AG08395 (cell line): ENCODE data around the gene HAAO.

ENCODE experiments used
- DNase-seq: peaks from one replicate; pipeline ENCODE4 v3.0.0; 2012; ENCODE audit warnings: mixed read lengths, low spot score

HAAO gene

GRCh38 chr2:42813763-42814162, 21.4 kb upstream of the HAAO start:
- no peak for DNase-seq

DNA sequence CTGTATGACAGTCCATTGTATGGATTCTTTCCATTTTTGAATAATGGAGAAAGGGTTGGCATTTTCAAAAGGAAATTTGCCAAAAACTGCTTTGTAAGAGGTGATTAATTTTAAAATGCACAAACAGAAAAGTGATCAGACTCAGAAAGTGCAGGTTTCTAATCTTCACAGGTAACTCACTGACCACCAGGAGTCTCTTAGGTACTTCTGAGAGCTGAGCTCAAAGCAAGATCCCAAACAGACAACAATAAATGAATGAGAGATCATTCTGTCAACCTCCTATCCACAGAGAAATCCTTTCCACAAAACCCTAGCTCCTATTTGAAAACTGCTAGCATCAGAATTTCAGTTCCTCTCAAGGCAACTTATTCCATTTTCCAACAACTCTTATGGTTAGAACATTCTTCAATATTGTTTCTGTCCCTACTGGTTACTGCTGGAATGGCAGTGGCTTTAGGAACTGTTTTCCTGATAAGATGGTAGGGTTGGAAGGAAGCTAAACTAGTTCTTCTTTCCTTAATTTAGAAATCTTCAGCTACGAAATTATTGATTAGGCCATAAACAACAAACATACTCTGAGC, 20.6 kb upstream of the HAAO start:
- no peak for DNase-seq

GRCh38 chr2:42810971-42811811, 18.8 kb upstream of the HAAO start:
- DNase-seq: peak; percentile 38

- peak; percentile 95 for DNase-seq
Measured at GRCh38 chr2:42810121-42810970, 18.0 kb upstream of the HAAO start.

GRCh38 chr2:42809819-42810120, 17.4 kb upstream of the HAAO start:
- peak; percentile 88 for DNase-seq

- no peak for DNase-seq
Measured at GRCh38 chr2:42809131-42809818, 16.9 kb upstream of the HAAO start.

DNA sequence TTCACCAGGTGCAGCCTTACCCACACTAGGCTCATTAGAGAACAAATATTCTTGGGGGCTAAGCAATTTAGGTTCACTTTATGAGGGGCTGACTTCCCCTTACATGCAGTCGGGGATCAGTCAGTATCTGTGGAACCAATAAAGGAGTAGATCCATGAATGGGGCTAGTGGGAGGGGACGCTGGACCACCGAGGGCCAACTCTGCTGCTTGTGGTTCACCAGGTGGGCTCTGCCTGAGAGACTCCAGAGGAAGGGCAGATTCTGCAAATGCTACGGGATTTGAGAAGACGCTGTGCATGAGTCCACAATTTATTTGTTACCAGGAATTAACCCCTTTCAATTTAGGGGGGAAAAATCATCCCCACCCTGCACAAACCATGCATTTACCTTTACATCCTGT, 15.9 kb upstream of the HAAO start:
- DNase-seq: no peak

DNA sequence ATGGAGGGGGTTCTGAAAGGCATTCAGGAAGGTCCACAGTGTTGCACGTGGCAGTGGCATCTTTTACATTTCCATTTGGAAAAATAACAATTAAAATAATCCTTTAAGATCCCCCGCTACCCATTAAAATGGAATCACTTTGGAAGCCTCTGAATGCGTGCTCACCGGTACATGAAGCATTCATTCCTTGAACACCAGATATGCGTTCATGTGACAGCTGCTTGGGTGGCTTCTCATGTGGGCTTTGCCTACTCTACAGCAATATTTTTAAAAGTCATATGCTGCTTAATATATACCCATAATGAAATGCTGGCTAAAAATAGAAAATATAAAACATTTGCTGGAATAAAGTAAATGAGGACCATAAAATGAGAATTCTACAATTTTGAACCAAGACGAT, 14.4 kb upstream of the HAAO start:
- no peak for DNase-seq

DNA sequence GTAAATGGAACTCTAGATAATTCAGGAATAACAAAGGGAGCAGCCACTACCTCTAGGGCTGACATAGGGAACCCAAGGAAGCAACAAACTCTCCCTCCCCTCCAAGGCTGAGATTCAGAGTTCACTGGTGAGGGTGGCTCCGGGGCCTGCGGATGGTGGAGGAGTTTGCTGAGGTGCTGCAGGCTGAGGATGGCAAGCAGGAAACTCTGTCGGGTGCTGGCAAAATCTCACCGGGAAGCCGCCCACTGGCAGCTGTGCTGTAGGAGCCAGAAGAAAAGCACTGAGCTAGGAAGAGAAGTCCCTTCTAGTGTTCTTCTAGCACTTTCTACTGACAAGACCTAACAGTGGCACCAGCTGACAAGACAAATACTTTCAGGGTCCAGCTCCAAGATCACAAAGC, 12.5 kb upstream of the HAAO start:
- DNase-seq: no peak

DNA sequence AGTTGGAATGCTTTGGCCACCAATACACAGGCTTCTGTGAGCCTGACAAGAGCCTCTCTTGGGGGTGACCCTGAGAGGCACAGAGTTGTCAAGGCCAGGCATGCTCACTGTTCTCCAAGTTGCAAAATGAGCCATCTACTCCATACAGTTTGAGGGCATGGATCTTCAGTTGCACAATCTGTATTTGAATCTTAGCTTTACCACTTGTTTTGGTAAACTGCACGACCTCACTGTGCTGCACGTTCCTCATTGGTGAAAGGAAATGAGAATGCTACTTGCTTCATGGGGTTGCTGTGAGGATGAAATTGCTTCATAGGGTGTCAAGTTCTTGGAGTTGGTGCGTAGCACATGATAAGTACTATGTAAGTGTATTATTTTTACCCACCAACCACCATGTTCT, 12.0 kb upstream of the HAAO start:
- DNase-seq: no peak

GRCh38 chr2:42802150-42802549, 9.8 kb upstream of the HAAO start:
- no peak for DNase-seq

GRCh38 chr2:42801381-42801780, 9.0 kb upstream of the HAAO start:
- DNase-seq: peak; percentile 34

GRCh38 chr2:42800981-42801380, 8.6 kb upstream of the HAAO start:
- peak; percentile 16 for DNase-seq

GRCh38 chr2:42800461-42800962, 8.1 kb upstream of the HAAO start:
- DNase-seq: no peak

GRCh38 chr2:42799881-42800280, 7.5 kb upstream of the HAAO start:
- DNase-seq: no peak

- no peak for DNase-seq
Measured at GRCh38 chr2:42797281-42797680, 4.9 kb upstream of the HAAO start.

- DNase-seq: no peak
Measured at GRCh38 chr2:42796427-42797248, 4.3 kb upstream of the HAAO start.

- DNase-seq: no peak
Measured at GRCh38 chr2:42795841-42796301, 3.5 kb upstream of the HAAO start.

DNA sequence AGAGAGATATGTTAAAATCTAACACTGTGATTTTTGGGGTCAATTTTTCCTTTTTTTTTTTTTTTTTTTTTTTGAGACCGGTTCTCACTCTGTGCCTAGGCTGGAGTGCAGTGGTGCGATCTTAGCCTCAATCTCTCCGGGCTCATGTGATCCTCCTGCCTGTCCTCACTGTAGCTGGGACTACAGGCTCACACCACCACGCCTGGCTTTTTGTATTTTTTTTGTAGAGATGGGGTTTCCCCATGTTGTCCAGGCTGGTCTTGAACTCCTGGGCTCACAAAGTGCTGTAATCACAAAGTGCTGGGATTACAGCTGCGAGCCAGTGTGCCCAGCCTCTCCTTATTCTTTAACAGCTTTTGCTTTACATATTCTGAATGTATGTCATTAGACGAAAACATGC, 2.9 kb upstream of the HAAO start:
- no peak for DNase-seq

GRCh38 chr2:42794271-42795046, 2.1 kb upstream of the HAAO start:
- DNase-seq: peak; percentile 67
